SK-N-SH (cell line): ENCODE results near the gene PRICKLE2.

ENCODE experiments used
- CHD2 ChIP-seq: fragments of 150-350 bp; IDR thresholded peaks from 2 replicates; pipeline ENCODE4 v1.6.1; 2018; ENCODE audit warnings: low read length; ENCODE audit not compliant: partially characterized antibody
- CTCF ChIP-seq: fragments of 200-600 bp; sonication (generic); IDR thresholded peaks from 2 replicates; pipeline ENCODE4 v1.6.1; 2017; ENCODE audit warnings: antibody characterized with exemption, mild to moderate bottlenecking, moderate library complexity
- ELF1 ChIP-seq: IDR thresholded peaks from 2 replicates; pipeline ENCODE4 v1.4.0; 2012
- FOSL2 ChIP-seq: IDR thresholded peaks from 2 replicates; pipeline ENCODE4 v1.4.0; 2012; ENCODE audit warnings: low read depth, mild to moderate bottlenecking, moderate library complexity, borderline replicate concordance
- JUND ChIP-seq: IDR thresholded peaks from 2 replicates; pipeline ENCODE4 v1.4.0; 2012
- TCF12 ChIP-seq: IDR thresholded peaks from 2 replicates; pipeline ENCODE4 v1.4.0; 2012
- TEAD4 ChIP-seq: IDR thresholded peaks from 2 replicates; pipeline ENCODE4 v1.4.0; 2012; ENCODE audit warnings: mild to moderate bottlenecking, borderline replicate concordance; ENCODE audit not compliant: insufficient read depth

GRCh38 chr3:64257100-64257755 is 32.0 kb upstream of the PRICKLE2 start:
- TF ChIP-seq TCF12 = no peak
- no peak for TF ChIP-seq CTCF
- no peak for TF ChIP-seq JUND
- TF ChIP-seq ELF1 = no peak
- TF ChIP-seq TEAD4 = no peak
- no peak for TF ChIP-seq FOSL2
- no peak for TF ChIP-seq CHD2
